NCI-H2081 treated with DMSO at 0.1 percent for 48 hours (cell line): ENCODE data around the gene TUBGCP3.
"Not testable (repeated sequence)": the region's sequence is repeated elsewhere in the genome, so short reads cannot be mapped to it uniquely, and the experiment has no call there.

Source experiments
- DNase-seq: peaks from one replicate; lab custom pipeline; 2025; lab: John Stamatoyannopoulos, UW

The TUBGCP3 gene

DNA sequence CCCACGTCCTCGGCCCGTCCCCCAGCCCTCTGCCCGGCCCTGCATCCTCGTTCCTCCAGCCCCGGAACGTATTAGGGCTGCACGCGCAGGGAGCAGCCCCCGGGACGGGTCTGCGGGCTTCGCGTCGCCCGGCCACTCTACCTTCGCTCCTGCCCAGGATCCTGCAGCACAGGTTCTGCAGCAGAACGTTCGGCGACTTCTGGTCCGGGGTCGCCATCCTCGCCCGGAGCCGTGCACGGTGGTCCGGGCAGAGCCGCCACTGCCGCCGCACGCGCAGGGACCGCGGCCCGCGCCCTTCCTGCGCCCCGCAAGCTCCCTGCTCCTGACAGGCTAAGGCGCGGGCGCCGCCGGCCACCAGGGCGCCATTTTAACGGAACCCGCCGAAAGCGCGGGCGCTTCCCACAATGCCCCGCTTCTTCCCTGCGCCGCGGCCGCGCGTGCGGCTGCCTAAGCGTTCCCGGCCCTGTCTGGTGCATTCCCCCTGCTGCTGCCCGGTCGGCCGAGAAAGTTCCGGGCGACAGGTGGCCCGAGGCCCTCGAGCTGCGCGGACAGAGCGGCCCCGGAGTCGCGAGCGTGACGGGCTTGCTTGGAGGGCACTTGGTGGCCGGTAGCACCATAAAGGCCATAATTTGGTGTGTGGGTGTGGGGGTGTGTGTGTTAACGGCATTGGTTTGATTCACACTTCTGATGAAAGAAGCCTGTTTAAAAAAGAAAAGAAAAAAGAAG lies at the start of gene TUBGCP3:
TSS of gene TUBGCP3 (minus strand) at position 390 of the 726 bp plus-strand sequence. CDS start at position 217, 173 bp downstream.
- peak; percentile 47 for DNase-seq

GRCh38 chr13:112637017-112637801 lies 49.3 kb upstream of the TUBGCP3 start:
- no peak for DNase-seq

DNA sequence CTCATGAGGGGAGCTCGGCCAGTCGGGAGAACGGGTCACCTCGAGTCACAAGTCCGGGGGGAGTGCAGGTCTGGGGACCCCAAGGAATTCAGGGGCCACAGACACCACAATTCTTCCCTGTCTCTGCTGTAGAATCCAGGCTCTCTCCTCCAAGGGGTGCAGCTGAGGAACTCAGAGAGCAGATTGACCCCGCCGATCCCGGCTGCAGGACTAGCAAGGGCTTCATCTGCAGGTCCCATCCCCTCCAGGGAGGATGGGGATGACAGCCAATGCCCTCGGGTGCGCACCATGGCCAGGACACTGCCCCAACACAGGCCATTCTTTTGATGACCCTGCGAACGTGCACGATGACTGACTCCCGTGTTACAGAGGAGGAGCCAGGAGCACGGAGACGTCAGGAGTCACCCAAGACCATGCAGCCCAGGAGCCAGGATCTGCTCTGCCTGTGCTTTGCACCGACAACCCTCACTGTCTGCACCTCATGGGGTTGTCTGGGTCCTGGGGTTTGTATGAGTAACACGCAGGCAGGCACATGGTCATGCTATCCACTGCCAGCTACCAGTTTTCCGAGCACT lies 48.5 kb upstream of the TUBGCP3 start:
- no peak for DNase-seq

DNA sequence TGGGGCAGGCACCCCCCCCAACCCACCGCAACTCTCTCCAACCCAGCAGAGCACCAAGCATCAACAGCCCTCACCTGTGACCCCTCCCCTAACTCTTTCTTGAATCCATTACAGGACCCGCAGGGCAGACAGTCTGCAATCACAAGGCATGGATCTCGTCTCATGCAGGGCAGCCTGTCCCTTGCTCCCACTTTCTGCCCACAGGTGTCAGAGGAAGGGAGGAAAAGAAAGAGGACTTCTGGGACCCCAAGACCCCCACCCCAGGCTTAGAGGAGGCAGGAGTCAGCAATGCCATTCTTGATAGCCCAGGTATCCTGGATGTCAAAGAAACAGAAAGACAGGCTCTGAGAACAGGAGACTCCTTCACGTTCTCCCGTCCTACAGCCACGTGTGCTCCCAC lies 47.4 kb upstream of the TUBGCP3 start:
- DNase-seq, result no peak

GRCh38 chr13:112634102-112634501 lies 46.1 kb upstream of the TUBGCP3 start:
- DNase-seq, result no peak

GRCh38 chr13:112630226-112630625 lies 42.3 kb upstream of the TUBGCP3 start:
- not testable (repeated sequence) for DNase-seq

DNA sequence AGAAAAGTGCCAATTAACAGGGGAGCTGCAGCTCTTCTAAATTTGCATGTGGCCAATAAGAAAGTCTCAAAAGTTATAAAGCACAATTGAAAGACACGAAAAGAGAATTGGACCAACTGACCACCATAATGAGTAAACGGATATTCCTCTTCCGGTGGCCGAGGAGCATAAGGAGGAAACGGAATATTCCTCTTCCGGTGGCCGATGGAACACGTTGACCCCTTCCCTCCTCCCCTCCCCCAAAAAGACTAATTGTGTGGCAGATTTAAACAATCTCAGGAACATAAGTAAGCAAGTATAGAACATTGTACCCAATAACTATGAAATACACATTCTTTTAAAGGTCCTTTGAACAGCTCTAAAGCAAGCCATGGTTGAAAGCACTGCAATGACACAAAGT lies 41.2 kb upstream of the TUBGCP3 start:
- no peak for DNase-seq

GRCh38 chr13:112627613-112628012 lies 39.7 kb upstream of the TUBGCP3 start:
- DNase-seq, result not testable (repeated sequence)

GRCh38 chr13:112627161-112627560 lies 39.2 kb upstream of the TUBGCP3 start:
- DNase-seq, result no peak

DNA sequence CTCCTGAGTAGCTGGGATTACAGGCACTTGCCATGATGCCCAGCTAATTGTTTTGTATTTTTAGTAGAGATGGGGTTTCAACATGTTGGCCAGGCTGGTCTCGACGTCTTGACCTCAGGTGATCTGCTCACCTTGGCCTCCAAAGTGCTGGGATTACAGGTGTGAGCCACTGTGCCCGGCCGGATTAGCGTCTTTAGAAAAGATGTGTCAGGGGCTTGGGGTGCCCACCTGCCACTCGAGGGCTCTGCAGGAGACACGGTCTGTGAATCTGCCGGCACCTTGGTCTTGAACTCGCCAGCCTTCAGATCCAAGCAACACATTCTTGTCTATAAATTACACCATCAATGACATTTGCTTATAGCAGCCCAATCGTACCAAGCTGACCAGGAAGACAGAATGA lies 38.8 kb upstream of the TUBGCP3 start:
- DNase-seq, result no peak

- no peak for DNase-seq
These were observed 38.2 kb upstream of the TUBGCP3 start for GRCh38 chr13:112626124-112626523.

DNA sequence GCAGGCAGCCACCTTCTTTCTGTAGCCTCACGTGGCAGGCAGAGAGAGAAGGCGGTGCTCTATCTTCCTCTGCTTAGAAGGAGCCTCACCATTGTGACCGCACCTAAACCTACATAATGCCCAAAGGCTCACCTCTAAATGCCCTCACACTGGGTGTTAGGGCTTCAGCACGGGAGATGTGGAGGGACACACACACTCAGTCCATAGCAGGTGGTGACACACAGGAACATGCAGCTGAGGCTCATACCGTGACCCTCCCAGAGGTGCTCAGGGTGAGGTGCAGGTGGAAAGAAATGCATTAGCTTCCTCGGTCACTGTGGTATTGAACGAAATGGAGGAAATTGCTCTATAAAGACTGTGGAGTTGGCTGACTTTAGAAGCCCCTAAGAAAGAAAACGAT lies 37.7 kb upstream of the TUBGCP3 start:
- no peak for DNase-seq

- no peak for DNase-seq
These were observed 36.9 kb upstream of the TUBGCP3 start for GRCh38 chr13:112624602-112625430.

- DNase-seq, result no peak
These were observed 36.1 kb upstream of the TUBGCP3 start for GRCh38 chr13:112624040-112624439.

DNA sequence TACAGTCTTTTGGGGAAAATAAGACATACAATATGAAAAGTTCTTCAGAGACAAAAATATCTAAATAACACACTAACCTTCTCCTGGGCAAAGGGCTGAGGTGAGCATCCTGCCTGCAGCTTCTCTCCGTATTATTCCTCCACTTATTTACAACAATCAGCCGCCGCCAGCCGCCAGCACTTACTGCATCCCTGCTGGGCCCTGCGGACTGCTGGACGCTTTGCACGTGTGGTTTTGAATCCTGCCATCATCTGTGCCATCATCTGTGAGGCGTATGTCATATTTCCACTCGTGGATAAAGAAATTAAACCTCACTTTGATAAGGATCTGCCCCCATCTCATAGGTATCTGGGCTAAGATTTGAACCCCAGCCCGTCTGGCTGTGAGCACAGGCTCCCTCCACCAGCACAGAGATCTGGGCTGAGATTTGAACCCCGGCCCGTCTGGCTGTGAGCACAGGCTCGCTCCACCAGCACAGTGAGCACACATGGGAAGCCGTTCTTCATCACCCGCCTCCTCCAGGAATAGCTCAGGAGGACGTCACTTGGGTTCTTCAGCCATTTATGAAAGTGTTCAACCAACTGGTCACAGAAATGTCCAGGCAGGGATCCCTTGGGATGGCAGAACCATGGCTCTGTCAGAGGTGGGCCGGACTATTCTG lies 35.2 kb upstream of the TUBGCP3 start:
- no peak for DNase-seq

- DNase-seq, result no peak
These were observed 34.4 kb upstream of the TUBGCP3 start for GRCh38 chr13:112622375-112622774.

GRCh38 chr13:112619730-112620631 lies 32.0 kb upstream of the TUBGCP3 start:
- no peak for DNase-seq

DNA sequence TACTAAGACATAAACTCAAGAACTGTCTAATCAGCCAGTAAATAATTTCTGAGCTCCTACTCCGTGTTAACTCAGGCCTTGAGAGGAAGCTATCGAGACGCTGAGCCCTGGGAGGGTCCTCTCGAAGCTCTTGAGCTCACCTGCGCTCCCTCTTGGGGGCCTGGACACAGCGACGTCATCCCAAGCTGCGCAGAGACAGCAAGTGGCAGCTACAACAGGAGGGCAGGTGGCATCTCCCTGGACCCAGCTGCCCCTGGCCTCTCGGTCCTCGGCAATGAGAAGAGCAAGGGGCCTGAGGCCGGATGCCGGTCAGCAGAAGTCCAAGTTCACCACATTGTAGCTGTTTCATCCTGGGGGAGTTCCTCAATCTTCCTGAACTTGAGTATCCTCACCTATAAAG lies 30.5 kb upstream of the TUBGCP3 start:
- no peak for DNase-seq

- DNase-seq, result no peak
These were observed 29.9 kb upstream of the TUBGCP3 start for GRCh38 chr13:112617754-112618375.
